ENCODE data around the gene THSD7A. TPM values are rescaled to one million over a fixed set of nuclear protein-coding genes. Genes with fewer than 3 reads are reported as not detected.

Gene THSD7A
- total and polyA plus RNA-seq, 2 of the 4 experiments (the other 2 are of a cell fraction): 0.02 to 0.18 TPM

DNA sequence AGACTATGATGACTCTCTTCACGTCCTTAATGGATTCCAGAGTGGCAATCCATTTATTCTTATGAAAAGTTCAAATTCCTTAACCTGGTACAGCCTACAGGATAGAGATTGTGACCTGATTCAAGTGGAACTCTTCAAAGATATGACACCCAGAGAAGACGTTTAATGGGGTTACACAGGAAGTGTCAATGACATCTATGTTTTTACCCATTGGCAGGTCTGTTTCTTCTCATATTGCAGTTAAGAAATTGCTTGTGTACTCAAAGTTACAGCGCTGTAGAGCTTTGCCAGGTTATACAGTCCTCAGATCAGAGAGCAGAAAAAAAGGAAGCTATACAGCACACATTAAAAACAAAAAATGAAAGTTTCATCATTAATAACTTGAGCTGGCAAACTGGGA is 367.4 kb downstream of the THSD7A start:
- no peaks in the 10 kb centered on the region for H3K79me1 ChIP-seq (ENCODE audit: low read depth in 1 of 2, low read length in 2 of 2)
- no peak overlapping the region for H2BK5ac ChIP-seq (ENCODE audit: low read depth, low read length, poor library complexity, severe bottlenecking)
- H3K18ac ChIP-seq (ENCODE audit: low read depth, low read length): no peak overlapping the region
- intact Hi-C loops (cut with micrococcal nuclease) (no loop called here), dilution Hi-C loops (cut with HindIII; ENCODE audit: low sequenced_read_pairs, unreplicated experiment) (no loop called here), in situ Hi-C loops (cut with MboI; ENCODE audit: low sequenced_read_pairs) (no loop called here)
- no peak overlapping the region for H3K9ac ChIP-seq (ENCODE audit: low read depth, low read length)
- no peak overlapping the region for H2BK20ac ChIP-seq (ENCODE audit: low read depth, low read length)
- H4K5ac ChIP-seq (ENCODE audit: low read depth, low read length): no peak overlapping the region
- no peaks in the 10 kb centered on the region for H3K36me3 ChIP-seq (ENCODE audit: control insufficient read depth, insufficient read depth, low read length)
- no peaks in the 10 kb centered on the region for H3K4me1 ChIP-seq (ENCODE audit: control insufficient read depth, insufficient read depth, low read length)
- no peak overlapping the region for H2AFZ ChIP-seq (replicated peaks; ENCODE audit: low read length, poor library complexity)
- no peaks in the 10 kb centered on the region for H4K20me1 ChIP-seq (ENCODE audit: insufficient read depth, low read length)
- no peak overlapping the region for H3K4me3 ChIP-seq (ENCODE audit: insufficient read depth, low read depth, low read length)
- H4K91ac ChIP-seq (ENCODE audit: insufficient read depth, low read depth, low read length): no peak overlapping the region
- BruUV-seq (replicated peaks): no TSS peak
- H3K27me3 ChIP-seq (ENCODE audit: control insufficient read depth, insufficient read depth, low read length): no peaks in the 10 kb centered on the region
- ATAC-seq (ENCODE audit: low read depth): no peak
- H3K9me1 ChIP-seq (ENCODE audit: insufficient read depth, low read length): no peaks in the 10 kb centered on the region
- TF ChIP-seq SMC3 (IDR thresholded peaks at IDR 0.05; ENCODE audit: low read depth, low read length) (no peak), MAZ (IDR thresholded peaks at IDR 0.05; ENCODE audit: borderline replicate concordance, low read depth, low read length) (no peak)
- TF ChIP-seq, protein P1, sequence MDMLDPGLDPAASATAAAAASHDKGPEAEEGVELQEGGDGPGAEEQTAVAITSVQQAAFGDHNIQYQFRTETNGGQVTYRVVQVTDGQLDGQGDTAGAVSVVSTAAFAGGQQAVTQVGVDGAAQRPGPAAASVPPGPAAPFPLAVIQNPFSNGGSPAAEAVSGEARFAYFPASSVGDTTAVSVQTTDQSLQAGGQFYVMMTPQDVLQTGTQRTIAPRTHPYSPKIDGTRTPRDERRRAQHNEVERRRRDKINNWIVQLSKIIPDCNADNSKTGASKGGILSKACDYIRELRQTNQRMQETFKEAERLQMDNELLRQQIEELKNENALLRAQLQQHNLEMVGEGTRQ (IDR thresholded peaks at IDR 0.05; ENCODE audit: low read depth, low read length): no peak
- no peak overlapping the region for H2AK5ac ChIP-seq (ENCODE audit: low read depth, low read length)
- no peak overlapping the region for H3K4me2 ChIP-seq (ENCODE audit: low read depth, low read length)
- H2BK15ac ChIP-seq (ENCODE audit: low read depth, low read length): no peak overlapping the region
- no CpG with 5 or more reads among the region's 3 CpGs for WGBS, 2 experiments (ENCODE audit: extremely low coverage in 2 of 2, insufficient read length in 1 of 2)
- H3K9me3 ChIP-seq (ENCODE audit: control insufficient read depth, insufficient read depth, low read length): no peaks in the 10 kb centered on the region
- ChIA-PET CTCF (no interaction called here), POLR2A (ENCODE audit: unreplicated experiment) (no interaction called here)
- no peak overlapping the region for H2BK120ac ChIP-seq (ENCODE audit: low read depth, low read length)
- no peak overlapping the region for H3K14ac ChIP-seq (replicated peaks; ENCODE audit: low read depth, low read length)
- no peak for DNase-seq
- H2AK9ac ChIP-seq (replicated peaks; ENCODE audit: low read depth, low read length, poor library complexity): no peak overlapping the region
- no peak overlapping the region for H3K56ac ChIP-seq (ENCODE audit: extremely low read depth, insufficient read depth, low read length)
- H4K8ac ChIP-seq (ENCODE audit: low read depth in 2 of 2, low read length in 2 of 2): no peak overlapping the region
- no peak overlapping the region for H3K23ac ChIP-seq (ENCODE audit: low read depth, low read length)
- no peak overlapping the region for H3K27ac ChIP-seq (ENCODE audit: insufficient read depth, low read length)
- no peak overlapping the region for H3K4ac ChIP-seq (ENCODE audit: low read depth, low read length)

Data from IMR-90 (cell line).